ENCODE measurements around the gene AIRE.
"Not testable (repeated sequence)": the region's sequence is repeated elsewhere in the genome, so short reads cannot be mapped to it uniquely, and the experiment has no call there.

AIRE gene

DNA sequence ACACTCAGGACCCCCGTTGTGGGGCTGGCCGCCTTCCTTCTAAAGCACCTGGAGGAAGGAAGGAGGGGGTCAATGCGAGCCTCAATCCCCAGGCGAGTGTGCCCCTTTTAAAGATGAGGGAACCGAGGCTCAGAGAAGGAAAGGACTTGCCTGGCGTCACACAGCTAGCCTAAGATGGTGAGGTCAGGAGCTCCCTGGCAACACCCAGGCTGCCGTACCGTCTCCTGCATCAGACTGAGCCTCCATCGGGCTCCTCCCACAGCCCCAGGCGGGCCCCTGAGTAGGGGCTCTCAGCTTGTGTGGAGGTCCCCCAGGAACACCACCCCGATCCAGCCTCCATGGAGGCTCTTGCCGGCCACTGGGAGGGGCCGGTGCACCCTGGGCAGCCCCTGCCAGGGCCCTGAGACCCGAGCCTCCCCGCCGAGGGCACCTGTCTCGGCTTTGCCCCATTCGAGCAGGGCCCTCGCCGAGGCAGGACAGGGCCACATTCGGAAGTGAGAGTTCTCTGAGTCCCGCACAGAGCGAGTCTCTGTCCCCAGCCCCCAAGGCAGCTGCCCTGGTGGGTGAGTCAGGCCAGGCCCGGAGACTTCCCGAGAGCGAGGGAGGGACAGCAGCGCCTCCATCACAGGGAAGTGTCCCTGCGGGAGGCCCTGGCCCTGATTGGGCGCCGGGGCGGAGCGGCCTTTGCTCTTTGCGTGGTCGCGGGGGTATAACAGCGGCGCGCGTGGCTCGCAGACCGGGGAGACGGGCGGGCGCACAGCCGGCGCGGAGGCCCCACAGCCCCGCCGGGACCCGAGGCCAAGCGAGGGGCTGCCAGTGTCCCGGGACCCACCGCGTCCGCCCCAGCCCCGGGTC, at the start of gene AIRE:
Gene AIRE (plus strand): TSS at position 739 of the 855 bp plus-strand sequence. CDS start 131 bp downstream, outside the sequence.
- no peak for DNase-seq

DNA sequence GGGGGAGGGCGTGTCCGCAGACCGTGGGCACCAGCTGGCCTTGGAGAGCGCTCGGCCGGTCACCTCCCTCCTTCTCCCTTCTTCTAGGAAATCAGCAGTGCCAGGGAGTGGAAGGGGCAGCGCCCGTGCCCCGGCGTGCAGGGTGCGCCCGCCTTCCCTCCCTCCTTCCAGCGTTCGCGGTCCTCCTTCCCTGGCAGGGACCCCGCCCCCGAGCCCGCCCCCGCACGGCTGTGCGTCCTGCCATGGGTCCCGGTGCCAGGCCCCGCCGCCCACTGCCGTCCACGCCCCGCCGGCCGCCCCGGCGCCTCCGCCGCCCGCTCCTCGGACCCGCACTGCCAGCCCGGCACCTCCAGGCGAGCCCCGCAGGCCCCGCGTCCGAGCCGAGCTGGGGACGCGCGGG, 45.3 kb upstream of the AIRE start:
- DNase-seq: not testable (repeated sequence)

DNA sequence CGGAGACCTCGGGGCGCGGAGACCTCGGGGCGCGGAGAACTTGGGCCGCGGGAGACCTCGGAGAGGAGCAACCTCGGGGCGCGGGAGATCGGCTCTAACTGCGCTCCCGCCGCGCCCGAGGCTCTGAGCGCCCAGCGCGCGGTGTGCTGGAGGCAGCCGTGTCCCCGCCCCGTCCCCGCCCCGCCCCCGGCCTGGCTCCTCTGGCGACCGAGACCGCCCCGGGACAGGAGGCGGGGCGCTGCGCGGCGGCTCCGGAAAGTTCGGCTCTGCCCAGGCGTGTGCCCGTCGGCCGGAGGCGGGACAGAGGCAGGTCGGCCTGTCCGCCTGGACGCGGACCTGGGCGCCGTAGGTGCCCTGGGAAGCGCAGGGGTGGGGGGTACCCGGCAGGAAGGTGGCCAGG, 44.8 kb upstream of the AIRE start, which contains the start of gene ICOSLG:
Gene ICOSLG (minus strand): TSS at position 102 of the 400 bp plus-strand sequence. CDS start 126 bp downstream, outside the sequence.
- not testable (repeated sequence) for DNase-seq

DNA sequence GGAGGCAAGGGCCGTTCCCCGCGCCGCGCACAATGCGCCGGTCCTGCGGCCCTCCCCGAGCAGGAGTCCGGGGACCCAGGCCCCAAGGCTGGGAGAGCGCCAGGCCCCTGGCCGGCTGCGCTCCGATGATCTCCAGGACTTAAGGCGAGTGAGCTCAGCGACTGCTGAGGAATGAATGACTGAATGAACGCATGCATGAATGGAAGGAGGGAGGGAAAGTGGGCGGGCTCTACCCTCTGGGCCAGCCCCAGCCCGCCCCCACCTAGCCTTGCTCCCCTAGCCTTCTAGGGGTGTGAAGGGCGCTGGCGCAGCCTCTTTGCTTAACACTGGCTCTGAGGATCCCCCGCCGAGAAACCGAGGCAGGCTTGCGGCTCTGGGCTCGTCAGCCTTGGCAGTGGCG, 44.4 kb upstream of the AIRE start:
- DNase-seq: not testable (repeated sequence)

DNA sequence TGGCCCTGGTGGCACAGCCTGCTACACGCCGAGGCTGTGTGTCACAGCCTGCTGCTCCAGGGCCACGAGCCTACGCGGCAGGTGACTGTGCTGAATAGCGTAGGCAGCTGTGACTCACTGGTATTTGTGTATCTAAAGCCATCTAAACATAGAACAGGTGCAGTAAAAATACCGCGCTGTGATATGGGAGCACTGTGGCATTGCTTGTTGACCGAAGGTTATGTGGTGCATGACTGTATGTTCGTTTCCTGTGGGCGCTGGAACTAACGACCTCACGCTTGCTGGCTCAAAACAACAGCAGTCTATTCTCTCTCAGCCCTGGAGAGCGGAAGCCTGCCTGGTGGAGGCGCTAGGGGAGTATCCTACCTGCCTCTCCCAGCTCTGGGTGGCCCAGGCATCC, 41.7 kb upstream of the AIRE start:
- not testable (repeated sequence) for DNase-seq

DNA sequence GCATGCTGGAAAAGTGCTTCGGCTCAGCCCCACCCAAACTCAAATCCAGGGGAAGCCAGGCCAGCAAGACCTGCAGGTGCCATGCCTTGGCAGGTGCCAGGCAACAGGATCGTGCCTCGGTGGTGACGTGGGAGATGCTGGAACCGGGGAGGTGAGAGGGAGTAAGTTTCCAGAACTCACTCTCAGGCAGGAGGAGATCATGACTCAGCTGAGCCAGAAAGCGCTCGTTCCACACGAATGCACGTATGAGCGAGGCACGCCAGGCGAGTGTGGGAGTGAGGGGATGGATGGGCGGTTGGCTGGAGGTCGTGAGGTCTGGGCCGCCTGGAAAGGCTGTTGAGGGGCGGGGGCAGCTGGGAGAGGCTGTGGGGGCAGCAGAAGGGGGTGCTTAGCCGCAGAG, 37.8 kb upstream of the AIRE start:
- DNase-seq: not testable (repeated sequence)

DNA sequence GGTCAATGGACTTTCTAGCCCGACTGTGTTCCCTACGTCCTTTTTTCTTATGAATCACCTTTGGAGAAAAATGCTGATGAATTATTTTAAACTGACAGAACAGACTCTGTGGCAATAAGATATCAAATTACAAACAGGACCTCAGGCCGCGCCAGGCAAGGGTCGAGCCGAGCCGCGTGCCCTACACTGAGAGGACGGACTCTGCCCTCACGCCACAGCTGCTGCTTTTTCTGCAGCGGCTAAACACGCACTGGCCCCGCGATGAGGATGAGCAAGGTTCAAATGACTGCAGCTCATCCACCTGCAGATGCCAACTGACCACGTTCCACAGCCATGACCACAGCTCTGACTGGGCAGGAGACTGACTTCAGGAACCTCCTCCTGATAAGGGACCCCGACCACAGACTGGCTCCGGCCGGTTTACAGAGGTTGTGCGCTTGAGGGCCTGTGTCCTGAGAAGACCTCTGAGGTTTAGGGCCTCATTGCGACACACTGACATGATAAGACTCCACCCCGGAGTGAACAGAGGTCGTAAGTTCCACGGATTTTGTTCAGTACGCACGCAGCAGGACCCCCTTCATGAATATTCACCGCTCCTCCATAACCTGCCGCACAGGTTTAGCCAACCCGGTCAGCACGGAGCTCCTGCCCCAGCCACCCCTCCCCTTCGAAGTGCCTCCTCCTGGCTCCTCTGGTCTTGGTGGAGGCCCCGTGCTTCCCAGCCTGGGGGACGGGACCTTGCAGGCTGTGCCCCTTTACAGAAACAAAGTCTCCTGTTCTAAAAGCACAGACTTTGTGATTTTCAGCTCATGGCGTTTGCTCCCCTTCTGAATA, 36.3 kb upstream of the AIRE start:
- DNase-seq: not testable (repeated sequence)

DNA sequence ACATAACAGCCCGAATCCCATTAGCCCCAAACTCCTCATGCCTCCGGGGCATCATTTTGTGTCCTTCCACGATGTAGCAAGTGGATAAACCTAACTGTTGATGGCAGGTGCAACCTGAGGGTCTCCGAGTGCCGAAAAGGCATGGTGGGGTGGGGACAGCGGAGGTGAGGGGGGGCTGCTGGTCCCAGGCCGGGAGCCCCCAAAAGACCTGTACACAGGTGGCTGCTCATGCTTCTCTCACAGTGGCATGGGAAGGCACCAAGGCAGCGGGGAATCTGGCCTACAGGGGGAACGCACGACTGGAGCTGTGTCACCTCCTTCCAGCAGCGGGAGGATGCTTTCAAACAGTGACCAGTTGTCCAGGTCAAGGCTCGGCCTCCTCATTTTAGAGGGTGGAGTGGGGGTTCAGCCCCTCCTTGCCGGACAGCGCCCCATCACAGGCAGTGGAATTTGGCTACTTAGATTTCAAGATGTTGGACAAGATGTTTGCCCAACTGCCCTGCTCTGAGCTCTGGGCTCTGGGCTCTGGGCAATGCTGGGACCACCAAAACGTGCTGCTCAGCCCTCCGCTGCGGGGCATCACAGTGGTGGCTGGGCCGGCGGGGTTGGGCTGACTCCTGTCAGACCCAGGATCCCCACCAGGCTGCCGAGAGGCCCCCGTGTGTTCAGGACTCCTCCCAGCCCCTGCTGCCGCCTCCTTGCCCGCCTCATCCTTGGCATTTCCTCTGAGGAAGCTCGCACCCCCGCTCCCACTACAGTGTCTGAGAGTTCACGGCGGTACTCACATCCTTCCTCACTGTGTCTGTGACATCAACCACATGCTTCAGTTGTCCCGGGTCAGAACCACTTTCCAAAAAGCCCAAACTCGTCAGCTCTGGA, 31.6 kb upstream of the AIRE start:
- DNase-seq: no peak

DNA sequence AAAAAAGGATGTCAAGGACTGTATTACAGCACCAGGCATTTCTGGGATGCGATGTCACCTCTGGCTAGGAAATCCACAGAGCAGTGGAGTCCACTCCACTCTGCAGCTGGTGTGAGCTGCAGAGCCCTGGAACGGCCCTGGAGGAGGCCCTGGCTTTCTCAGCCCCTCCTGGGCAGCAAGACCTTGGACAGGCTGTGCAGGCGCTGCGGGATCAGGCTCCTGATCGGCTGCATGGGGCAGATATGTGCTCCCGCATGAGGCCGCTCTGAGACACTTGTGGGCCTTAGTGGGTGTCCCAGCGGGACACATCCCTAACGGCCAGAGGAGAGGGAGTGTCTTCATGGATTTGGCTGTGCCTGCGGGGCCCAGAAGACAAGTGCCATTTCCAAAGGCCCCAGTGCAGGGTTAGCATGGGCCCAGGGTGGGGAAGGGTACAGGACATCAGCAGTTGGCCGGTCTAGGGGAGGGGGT, 30.1 kb upstream of the AIRE start:
- DNase-seq: peak; percentile 35

DNA sequence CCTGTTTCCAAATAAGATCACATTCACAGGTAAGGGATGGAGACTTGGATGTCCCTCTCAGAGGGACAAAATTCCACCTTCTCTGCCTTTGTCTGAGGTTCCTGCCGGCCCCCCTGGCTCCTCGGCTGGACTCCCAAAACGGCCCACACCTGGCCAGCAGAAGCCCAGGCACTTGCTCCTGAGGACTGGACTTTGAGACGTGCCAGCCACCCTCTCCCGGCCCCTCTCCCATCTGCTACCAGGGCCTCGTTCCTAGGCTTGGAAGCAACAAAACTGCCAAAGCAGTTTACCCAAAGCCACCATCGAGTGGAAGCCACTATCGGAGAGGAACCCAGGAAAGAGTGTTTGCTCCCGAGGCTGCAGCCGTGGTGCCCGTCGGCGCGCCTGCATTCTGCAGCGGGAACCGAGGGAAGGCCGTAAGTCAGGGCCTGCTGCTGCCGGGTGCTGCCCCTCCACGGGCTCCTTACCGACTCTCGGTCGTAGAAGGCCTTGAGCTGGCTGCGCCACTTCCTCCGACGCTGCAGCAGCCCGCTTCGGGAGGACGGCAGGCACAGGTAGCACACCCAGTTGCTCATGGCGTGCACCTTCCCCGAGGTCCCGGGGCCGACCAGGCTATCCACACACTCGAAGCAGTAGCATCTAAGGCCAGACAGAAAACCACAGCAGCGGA, 27.5 kb upstream of the AIRE start:
- no peak for DNase-seq

DNA sequence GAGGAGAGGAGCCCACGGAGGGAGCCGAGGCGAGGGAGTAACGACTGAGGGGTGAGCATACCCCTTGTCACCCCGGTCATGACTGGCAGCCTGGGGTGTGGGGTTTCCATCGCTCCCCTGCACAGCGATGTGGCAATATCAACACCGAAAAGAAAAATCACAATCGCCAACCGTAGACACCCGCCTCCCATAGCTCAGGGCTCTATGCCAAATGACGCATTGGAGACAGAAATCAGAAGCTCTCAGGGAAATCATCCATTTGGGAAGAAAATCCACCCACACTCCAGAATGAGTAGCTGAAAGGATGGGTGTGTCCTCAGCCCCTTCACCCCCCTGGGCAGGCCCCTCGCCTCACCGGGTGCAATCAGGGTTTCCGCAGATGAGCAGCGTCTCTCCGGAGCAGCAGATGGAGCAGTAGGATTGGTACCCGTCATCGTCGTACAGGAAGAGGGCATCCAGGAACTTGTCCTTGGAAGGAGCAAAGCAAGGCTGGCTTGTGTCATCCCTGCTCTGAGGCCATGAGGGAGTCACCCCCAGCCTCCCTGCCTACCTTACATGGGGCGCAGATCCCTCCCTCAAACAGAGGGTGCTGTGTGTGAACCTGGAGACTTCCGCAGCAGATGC, 26.5 kb upstream of the AIRE start:
- no peak for DNase-seq

DNA sequence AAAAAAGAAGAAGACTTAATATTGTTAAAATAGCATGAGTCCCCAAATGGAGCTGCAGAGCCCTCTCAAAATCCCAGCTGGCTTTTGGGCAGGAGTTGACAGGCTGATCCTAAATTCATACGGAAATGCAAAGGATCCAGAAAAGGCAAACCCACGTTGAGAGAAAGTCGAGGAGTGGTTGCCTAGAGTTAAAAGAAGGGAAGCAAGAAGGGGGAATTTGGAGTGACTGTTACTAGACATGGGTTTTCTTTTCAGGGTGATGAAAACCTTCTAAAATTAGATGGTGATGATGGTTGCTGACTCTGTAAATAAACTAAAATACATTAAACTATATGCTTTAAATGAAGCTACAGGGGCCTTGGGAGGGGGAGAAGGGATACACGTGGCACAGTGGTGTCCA, 25.6 kb upstream of the AIRE start:
- DNase-seq: no peak

DNA sequence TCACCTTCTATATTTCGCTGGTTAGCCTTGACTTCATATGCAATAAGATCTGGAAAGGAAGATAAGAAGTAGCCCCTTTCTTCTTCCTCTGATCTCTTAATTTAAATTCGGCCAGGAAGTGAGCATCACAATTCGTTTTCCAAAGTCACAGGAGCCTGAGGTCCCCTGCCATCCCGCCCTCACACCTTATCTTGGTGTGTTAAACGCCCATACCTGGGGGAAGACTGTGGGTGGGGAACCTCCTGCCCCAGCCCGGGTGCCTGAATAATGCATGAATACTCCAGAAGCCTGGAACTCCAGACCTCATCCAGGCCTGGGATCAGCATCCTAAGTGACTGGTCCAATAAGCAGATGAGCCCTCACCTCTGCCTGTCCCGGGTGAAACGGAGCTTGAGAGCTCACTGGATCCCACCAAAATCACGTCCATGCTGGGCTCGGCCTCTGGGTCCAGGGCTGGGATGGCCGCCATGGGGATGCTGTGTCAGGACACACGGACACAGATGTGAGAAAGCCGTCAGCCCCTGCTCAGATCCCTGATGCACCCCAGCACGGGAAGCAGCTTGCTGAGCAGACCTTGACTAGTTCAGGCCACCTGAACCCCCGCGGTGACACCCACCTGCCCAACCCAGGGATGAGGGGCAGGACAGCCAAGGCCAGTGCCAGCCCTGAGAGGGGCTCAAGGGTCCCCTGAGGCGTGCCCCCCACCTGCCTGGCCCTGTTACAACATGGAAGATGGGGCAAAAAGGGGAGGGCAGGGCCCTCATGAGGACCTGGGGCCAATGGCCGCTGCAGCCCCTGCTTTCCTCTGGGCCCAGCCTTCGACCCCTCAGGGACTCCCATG, 24.7 kb upstream of the AIRE start:
- no peak for DNase-seq

DNA sequence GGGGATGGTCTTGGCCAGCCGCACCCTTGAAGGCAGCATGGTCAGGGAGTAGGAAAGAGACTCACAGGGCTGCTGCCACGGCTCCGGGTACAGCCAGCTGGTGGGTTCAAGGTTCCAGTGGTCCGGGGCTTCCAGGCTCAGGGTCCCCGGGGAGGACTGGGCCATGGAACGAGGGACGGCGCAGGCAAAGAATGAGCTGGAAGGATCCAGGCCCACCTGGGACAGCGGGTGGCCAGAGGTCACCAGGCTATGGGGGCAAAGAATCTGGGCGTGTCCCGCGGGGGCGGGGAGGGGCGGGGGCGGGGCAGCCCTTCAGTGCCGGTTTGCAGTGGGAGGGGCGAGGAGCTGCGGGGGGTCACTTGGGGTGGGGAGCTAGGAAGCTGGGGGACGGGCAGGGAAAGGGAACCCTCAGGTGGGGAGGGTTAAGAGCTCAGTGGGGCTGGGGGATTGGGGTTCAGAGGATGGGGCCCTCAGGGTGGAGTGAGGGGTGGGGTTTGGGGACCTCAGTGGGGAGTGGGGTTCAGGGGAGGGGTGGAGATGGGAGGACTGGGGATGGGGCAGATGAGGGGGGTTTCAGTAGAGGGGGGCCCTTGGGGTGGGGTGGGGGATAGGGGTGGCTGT, 23.9 kb upstream of the AIRE start, which contains the start of gene DNMT3L:
Gene DNMT3L (minus strand): TSS at position 223 of the 621 bp plus-strand sequence. CDS start 638 bp downstream, outside the sequence.
- DNase-seq: no peak

DNA sequence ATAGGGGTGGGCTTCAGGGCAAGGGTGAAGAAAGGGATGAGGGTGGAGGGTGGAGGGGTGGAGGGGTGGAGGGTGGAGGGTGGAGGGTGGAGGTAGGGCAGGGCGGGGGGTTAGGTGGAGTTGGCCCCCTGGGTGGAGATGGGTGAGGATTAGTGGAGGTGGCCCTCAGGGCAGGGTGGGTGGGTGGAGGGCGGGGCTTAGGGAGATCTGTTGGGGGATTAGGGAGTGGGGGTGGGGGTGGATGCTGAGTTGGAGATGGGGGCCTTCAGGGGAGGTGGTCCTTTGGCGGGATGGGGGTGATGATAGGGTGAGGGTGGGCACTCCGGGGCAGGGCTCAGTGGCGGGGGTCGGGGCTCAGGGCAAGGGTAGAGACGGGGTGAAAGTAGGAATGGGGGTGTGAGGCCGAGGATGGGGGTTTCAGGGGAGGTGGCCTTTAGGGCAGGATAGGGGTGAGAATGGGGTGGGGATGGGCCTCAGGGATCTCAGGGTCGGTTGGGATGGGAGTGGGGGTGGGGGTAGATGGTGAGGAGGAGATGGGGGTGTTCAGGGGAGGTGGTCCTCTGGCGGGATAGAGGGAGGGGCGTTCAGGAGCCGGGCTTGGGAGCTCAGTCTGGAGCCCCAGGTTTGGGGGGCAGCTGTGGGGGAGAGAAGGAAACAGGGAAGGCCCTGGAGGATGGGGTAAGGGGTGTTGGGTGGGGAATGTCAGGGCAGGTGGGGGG, 23.2 kb upstream of the AIRE start:
- DNase-seq: no peak

DNA sequence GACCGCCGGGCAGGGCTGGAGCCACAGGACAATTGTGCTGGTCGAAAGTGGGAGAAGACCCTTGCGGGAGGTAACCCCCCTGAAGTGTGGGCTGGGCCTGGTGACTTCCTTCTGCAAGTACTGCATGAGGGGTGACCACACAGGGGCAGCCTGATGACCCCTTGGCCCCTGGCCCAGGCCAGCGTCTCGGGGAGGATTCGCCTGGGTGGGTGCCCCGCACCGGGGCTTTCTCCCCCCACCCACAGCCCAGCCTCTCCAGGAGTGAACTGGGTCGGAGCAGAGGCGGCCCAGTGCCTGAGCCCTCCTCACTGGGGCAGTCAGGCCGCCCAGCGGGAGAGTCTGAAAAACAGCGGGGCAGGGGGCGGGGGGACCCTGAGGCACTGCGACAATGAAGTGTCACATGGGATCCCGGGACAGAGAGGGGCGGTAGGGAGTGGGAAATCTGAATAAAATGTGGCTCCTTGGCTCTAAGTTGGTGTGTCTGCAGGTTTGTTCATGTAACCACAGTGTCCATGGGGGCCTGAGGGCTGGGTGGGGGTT, 22.4 kb upstream of the AIRE start:
- no peak for DNase-seq

DNA sequence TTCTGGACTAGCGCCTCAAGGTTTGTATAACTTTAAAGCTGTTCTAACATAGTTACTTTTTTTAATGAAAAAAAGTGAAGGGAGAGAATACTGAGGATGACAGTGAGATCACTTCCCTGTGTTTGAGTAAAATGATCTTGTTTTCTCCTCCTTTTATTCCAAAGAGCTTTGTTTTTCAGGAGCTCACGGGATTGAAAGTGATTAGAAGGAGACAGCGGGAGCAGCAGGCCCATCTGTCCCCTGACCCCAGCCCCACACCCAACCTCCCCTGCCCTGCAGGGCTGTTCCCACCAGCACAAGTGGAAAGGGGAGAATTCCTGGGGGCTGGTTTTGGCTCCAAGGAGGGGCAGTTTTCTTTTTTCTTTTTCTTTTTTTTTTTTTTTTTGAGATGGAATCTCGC, 21.9 kb upstream of the AIRE start:
- no peak for DNase-seq

DNA sequence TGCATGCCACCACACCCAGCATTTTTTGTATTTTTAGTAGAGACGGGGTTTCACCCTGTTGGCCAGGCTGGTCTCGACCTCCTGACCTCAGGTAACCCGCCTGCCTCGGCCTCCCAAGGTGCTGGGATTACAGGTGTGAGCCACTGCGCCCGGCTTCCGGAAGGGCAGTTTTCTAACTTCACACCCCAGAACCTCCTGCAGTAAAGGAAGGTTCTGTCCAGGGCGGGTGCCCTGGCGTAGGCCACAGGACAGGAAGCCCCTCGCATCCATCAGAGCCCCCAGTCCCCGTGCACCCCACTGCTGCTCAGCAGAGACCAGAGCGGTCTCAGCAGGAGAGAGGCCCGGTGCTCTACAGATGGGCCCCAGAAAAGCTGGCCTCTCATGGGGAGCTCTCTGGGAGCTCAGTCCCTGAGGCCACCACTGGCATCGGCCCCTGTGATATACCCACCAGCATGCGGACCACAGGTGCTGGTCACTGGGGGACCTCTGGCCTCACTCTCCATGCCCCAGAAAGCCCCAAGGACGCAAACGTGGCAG, 19.9 kb upstream of the AIRE start:
- DNase-seq: no peak

All from right hindlimb (tissue), 1 donor.